Fibroblast of upper back skin (primary cell): ENCODE data around the gene RPA1.
"Not testable (repeated sequence)": the region's sequence is repeated elsewhere in the genome, so short reads cannot be mapped to it uniquely, and the experiment has no call there.

ENCODE experiments used
- DNase-seq: peaks from one replicate; pipeline ENCODE4 v3.0.0-alpha.2; 2013

RPA1 gene

GRCh38 chr17:1880851-1881630, 51.2 kb downstream of the RPA1 start:
- no peak for DNase-seq

- peak; percentile 48 for DNase-seq
Measured at GRCh38 chr17:1882836-1883235, 53.0 kb downstream of the RPA1 start.

GRCh38 chr17:1883536-1883935, 53.7 kb downstream of the RPA1 start:
- no peak for DNase-seq

DNA sequence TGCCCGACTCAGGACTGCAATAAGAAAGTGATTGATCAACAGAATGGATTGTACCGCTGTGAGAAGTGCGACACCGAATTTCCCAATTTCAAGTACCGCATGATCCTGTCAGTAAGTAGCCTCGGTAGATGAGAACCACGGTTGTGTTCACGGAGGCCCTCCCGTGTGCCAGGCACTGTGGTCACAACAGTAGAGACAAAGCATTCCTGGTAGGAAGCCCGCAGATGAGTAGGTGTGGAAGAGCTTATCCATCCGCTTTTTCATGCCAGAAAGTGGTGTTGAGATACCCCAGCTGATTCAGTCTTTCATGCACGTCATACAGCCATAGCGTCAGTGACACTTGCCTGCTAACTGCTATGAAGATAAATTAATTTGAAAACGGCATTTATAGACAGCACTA, 58.9 kb downstream of the RPA1 start:
- no peak for DNase-seq

GRCh38 chr17:1890758-1891450, 61.1 kb downstream of the RPA1 start:
- DNase-seq, result no peak

DNA sequence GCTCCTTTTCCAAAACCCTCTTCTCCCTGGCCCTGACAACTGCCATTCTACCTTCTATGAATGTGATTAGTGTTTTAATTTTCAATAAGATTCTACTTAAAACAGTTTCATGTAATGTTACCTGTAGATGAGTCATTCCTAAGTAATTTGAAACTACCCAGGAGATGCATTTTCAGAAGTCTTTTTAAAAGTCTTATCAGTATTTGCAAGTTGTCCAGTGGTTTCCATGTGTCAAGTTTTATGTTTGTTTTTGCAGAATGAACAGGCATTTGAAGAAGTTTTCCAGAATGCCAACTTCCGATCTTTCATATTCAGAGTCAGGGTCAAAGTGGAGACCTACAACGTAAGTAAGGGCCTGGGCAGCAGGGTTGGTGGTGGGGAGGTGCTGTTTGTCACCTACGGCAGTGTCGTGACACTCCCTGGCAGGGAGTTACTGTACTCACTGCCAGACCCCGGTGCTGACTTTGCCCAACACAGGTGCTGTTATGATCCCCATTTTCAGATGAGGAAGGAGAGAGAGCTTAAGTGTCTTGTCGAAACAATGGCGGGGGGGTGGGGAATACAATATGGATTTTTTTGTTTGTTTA, 65.0 kb downstream of the RPA1 start:
- DNase-seq, result no peak

GRCh38 chr17:1895479-1895878, 65.7 kb downstream of the RPA1 start:
- DNase-seq, result not testable (repeated sequence)

- DNase-seq, result no peak
Measured at GRCh38 chr17:1896243-1897104, 66.7 kb downstream of the RPA1 start.

DNA sequence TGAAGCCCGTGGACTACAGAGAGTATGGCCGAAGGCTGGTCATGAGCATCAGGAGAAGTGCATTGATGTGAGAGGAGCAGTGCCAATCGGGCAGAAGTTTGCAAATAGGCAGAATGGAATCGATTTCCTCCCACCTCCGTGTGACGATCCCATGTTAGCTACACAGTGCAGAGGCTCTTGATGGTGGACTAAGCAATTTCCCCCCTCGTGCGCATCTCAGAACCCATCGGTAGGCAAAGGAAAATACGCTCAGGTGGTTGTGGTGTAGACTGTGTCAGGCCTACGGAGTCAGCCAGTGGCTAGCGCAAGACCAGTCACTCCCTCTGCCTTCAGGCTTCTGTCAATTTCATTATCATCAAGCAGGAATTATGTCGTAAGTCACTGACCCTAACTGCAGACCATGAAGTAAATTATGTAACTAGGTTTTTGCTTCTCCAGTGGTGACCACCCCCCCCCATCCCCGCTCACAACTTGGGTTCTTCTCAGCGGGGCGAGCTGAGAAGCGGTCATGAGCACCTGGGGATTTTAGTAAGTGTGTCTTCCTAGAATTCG, 67.4 kb downstream of the RPA1 start:
- no peak for DNase-seq

DNA sequence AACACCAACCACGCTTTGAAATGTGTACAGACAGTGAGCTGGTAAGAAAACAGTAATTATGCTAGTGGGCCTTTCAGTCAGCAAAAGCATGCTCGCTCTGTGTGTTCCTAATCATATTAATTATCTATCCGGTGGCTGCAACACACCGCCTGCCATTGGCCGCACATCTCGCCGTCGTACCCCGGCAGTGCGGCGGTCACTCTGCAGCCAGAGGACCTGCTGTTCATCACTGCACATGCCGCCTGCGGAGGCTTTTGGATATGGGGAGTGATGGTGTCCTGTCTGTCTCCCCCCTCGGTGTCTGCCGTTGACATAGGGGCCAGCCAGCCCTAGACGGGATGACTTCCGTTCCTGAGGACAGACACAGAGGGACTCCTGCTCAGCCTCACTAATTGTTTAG, 68.5 kb downstream of the RPA1 start:
- DNase-seq, result no peak

- no peak for DNase-seq
Measured at GRCh38 chr17:1898872-1899271, 69.1 kb downstream of the RPA1 start.

DNA sequence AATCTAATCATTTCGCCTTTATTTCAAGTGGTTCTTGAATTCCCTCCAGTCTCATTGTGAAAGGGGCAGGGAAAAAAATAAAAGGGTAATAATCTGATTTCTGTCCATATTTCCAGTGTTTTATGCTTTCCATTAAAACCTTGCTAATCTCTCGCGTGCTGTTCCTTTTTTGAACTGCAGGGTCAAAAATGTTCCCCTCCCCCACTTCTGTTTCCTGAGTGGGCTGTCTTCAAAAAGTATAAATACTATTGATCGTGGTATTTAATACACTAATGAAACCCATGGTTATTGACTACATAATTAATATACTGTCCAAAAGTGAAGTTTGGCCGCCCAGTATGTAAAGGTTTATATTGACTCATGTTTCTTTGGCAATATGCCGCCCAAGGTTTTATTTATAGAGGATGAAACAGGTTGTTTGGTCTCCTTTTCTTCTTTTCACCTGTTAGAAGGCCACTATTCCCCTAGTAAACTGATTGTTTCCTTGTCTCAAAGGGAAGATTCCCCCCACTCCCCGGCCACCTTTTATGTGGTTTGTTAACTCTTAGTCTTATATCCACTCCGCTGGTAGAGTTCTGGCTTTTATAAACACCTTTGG, 69.7 kb downstream of the RPA1 start:
- DNase-seq, result no peak

- no peak for DNase-seq
Measured at GRCh38 chr17:1904273-1905182, 74.7 kb downstream of the RPA1 start.

- DNase-seq, result no peak
Measured at GRCh38 chr17:1905190-1905913, 75.5 kb downstream of the RPA1 start.

GRCh38 chr17:1906662-1907101, 76.9 kb downstream of the RPA1 start:
- peak; percentile 7 for DNase-seq

- no peak for DNase-seq
Measured at GRCh38 chr17:1907216-1907631, 77.4 kb downstream of the RPA1 start.

- peak; percentile 19 for DNase-seq
Measured at GRCh38 chr17:1907909-1908698, 78.3 kb downstream of the RPA1 start.

- peak; percentile 78 for DNase-seq
Measured at GRCh38 chr17:1908699-1909309, 79.0 kb downstream of the RPA1 start.

DNA sequence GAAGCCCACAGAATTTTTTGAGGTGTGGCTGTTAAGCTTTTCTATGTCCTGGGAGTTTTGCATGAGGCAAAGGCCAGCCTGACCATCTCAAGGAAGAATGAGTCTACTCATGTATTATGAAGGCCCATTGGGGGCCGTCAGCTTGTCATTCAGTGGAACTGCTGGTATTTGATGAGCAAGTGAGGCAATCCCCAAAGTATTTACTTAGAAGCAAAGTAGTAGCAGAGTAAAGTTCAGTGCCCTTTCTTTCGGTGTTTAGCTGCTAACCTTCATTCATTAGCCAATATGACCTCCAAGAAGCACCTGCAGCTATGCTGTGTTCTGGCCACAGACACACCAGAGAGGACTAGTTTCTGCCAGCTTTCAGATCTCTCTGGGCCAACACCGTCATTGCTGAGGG, 80.2 kb downstream of the RPA1 start:
- DNase-seq, result no peak
